ENCODE data around the gene RNF32. TPM values are rescaled to one million over a fixed set of nuclear protein-coding genes. Genes with fewer than 3 reads are reported as not detected.

The RNF32 gene
- total and polyA plus RNA-seq, 2 of the 13 experiments (the other 11 are each of a cell fraction or from before 2014, with no cell fraction given), result not detected

- TF ChIP-seq NFKB2 (CRISPR knock-in tag; IDR thresholded peaks at IDR 0.05; ENCODE audit: borderline replicate concordance) (no peak), CEBPZ (IDR thresholded peaks at IDR 0.05; ENCODE audit: low read length) (no peak), AGO1 (IDR thresholded peaks at IDR 0.05; ENCODE audit: low read depth, low read length, poor library complexity, severe bottlenecking) (no peak), JUN (CRISPR knock-in tag; IDR thresholded peaks at IDR 0.05) (no peak), HCFC1 (IDR thresholded peaks at IDR 0.05; ENCODE audit: low read depth, low read length) (no peak), ZNF562 (CRISPR knock-in tag; IDR thresholded peaks at IDR 0.05; ENCODE audit: borderline replicate concordance) (no peak), DR1 (CRISPR knock-in tag; IDR thresholded peaks at IDR 0.05) (no peak), U2AF1 (optimal IDR thresholded peaks at IDR 0.05; ENCODE audit: low read depth, low read length) (no peak), THAP8 (CRISPR knock-in tag; IDR thresholded peaks at IDR 0.05; ENCODE audit: borderline replicate concordance) (no peak), ZNF792 (CRISPR knock-in tag; IDR thresholded peaks at IDR 0.05) (no peak), CREB3 (CRISPR knock-in tag; IDR thresholded peaks at IDR 0.05) (no peak), PRPF4 (IDR thresholded peaks at IDR 0.05; ENCODE audit: low read depth, low read length, poor library complexity, severe bottlenecking) (no peak), ZNF790 (CRISPR knock-in tag; IDR thresholded peaks at IDR 0.05; ENCODE audit: borderline replicate concordance) (no peak), MATR3 (CRISPR knock-in tag; IDR thresholded peaks at IDR 0.05) (no peak), NFE2L2 (IDR thresholded peaks at IDR 0.05; ENCODE audit: low read length) (no peak), HMG20B (CRISPR knock-in tag; conservative IDR thresholded peaks at IDR 0.05) (no peak), PPARG (CRISPR knock-in tag; conservative IDR thresholded peaks at IDR 0.05) (0 out of 2 replicates have a peak, but pooled peaks have one; percentile 49), YEATS2 (CRISPR knock-in tag; IDR thresholded peaks at IDR 0.05; ENCODE audit: borderline replicate concordance) (no peak), ELF3 (CRISPR knock-in tag; IDR thresholded peaks at IDR 0.05) (peak; percentile 48; the same call in 1 of the 2 replicates), ZNF569 (CRISPR knock-in tag; IDR thresholded peaks at IDR 0.05; ENCODE audit: borderline replicate concordance) (no peak), STAT6 (CRISPR knock-in tag; IDR thresholded peaks at IDR 0.05; ENCODE audit: borderline replicate concordance) (no peak)
Observed at GRCh38 chr7:156611014-156612010, 29.3 kb upstream of the RNF32 start (continued).

All from HepG2 (cell line).